HK-2 (cell line): ENCODE data around the gene STAG3.
"Not testable (repeated sequence)": the region's sequence is repeated elsewhere in the genome, so short reads cannot be mapped to it uniquely, and the experiment has no call there.

ENCODE experiments used
- DNase-seq: peaks from one replicate; pipeline ENCODE4 v3.0.0-alpha.2; 2018; ENCODE audit not compliant: unreplicated experiment

The STAG3 gene, protein sequence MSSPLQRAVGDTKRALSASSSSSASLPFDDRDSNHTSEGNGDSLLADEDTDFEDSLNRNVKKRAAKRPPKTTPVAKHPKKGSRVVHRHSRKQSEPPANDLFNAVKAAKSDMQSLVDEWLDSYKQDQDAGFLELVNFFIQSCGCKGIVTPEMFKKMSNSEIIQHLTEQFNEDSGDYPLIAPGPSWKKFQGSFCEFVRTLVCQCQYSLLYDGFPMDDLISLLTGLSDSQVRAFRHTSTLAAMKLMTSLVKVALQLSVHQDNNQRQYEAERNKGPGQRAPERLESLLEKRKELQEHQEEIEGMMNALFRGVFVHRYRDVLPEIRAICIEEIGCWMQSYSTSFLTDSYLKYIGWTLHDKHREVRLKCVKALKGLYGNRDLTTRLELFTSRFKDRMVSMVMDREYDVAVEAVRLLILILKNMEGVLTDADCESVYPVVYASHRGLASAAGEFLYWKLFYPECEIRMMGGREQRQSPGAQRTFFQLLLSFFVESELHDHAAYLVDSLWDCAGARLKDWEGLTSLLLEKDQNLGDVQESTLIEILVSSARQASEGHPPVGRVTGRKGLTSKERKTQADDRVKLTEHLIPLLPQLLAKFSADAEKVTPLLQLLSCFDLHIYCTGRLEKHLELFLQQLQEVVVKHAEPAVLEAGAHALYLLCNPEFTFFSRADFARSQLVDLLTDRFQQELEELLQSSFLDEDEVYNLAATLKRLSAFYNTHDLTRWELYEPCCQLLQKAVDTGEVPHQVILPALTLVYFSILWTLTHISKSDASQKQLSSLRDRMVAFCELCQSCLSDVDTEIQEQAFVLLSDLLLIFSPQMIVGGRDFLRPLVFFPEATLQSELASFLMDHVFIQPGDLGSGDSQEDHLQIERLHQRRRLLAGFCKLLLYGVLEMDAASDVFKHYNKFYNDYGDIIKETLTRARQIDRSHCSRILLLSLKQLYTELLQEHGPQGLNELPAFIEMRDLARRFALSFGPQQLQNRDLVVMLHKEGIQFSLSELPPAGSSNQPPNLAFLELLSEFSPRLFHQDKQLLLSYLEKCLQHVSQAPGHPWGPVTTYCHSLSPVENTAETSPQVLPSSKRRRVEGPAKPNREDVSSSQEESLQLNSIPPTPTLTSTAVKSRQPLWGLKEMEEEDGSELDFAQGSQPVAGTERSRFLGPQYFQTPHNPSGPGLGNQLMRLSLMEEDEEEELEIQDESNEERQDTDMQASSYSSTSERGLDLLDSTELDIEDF

DNA sequence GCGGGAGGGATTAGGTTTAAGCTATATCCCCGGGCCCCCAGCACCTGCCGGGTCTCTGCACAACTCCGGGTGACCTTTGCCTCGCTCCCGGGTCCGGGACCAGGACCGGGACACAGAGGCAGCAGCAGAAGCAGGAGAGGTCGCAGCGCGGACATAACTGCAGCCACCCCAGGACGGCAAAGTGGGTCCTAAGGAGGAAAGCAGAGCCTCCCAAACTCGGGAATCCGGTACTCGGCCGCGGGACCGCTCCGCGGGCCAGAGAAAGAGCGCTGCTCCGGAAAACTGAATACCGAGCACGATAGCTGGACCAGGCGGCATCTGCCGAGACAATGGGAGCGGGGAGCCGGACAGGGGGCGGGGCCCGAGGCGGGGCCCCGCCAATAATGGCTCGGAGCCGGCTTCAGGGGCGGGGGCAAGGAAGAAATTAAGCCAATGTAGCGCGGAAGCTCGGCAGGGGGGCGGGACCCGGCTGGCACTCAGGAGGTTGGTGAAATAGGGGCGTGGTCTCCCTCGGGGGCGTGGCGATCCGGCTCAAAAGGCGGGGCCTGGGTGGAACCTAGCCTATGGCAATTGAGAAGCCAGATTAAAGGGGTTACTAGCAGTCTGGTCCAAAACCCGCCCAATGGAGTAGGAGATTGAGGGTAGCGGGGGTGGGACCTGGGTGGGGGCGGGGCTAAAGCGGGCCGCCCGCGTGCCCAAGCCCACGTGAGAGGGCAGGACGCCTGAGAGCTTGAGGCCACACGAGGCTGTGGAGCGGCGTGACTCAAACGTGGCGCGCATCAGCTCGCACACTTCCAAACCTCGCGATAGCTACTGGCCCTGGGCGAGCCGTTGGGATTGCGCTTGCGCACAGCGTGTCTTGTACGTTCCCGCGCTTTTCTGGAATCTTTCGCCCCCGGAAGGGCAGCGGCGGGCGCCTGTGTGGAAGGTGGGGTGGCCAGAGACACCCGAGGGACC lies at the start of gene STAG3, which contains the start of gene GPC2:
Gene STAG3 (plus strand): TSS at position 874 of the 957 bp plus-strand sequence. CDS start 2,639 bp downstream, outside the sequence.
Gene GPC2 (minus strand): TSS at position 337 of the 957 bp plus-strand sequence. CDS start 182 bp downstream, at position 155.
- peak; percentile 100 for DNase-seq

DNA sequence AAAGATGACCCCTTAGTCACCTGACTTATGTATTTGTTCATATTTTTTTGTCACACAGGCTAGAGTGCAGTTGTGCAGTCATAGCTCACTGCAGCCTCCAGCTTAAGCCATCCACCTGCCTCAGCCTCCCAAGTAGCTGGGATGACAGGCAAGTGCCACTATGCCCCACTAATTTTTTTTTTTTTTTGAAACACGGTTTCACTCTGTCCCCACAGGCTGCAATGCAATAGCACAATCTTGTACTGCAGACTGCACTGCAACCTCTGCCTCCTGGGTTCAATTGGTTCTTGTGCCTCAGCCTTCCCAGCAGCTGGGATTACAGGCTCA lies 49.1 kb upstream of the STAG3 start:
- DNase-seq: no peak

DNA sequence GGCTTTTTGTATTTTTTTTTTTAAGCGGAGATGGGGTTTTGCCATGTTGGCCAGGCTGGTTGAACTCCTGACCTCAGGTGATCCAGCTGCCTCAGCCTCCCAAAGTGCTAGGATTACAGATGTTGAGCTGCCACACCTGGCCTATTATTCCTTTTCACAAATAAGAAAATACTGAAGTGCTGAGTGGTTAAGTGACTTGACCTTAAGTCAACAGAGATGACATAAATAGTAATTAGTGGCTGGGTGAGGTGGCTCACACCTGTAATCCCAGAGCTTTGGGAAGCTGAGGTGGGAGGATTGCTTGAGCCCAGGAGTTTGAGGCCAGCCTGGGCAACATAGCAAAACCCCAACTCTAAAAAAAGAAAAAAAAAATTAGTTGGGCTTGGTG lies 47.5 kb upstream of the STAG3 start:
- not testable (repeated sequence) for DNase-seq

DNA sequence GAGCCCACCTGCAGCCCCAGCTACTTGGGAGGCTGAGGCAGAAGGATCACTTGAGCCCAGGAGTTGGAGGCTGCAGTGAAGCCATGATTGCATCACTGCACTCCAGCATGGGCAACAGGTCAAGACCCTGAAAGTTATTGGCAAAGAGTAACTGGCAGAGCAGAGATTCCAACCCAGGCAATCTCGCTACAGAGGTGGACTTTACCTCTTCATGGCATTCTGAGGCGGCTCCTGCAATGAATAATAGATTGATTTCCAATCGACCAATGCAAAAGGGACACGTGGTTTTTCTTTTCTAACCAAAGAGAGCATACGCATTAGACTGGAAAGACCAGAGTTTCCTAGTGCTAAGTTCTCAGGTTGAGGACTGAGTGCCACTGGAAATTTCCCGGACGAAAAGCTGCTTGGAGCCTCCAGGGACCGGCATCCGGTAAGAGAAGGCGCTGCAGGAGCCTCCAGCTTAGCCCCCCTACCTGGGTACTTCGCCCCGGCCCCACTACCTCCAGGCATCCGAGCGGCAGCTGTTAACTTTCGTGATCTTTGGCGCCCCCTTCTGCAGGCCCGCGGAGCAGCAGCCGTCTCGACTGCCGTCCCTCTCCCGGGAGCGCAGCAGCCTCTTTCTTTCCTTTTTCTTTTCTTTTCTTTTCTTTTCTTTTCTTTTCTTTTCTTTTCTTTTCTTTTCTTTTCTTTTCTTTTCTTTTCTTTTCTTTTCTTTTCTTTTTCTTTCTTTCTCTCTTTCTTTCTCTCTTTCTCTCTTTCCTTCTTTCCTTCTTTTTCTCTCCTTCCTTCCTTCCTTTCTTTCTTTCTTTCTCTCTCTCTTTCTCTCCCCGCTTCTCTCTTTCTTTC lies 46.9 kb upstream of the STAG3 start:
- DNase-seq: peak; percentile 78

- no peak for DNase-seq
Observed at GRCh38 chr7:100132126-100132525, 45.6 kb upstream of the STAG3 start.

DNA sequence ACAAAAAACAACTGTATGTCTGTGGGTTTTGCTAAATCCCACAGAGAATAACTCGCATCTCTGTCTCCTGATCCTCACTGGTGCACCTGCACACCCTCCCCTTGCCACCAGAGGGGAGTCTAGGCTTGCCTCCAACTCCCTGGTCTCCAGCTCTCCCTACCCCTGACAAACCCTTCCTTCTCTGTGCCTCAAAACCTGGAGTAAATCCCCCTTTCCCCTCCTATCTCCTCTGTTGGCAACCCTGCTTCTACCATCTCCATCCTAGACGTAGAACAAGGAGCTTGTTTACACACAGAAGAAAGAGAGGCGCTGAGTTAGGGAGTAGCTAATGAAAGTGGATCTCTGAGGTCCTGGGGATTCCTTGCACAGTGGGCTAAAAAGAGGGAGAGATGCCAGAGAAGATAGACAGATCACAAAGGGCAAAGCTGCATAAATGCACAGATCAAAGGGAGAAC lies 45.0 kb upstream of the STAG3 start:
- DNase-seq: peak; percentile 59

DNA sequence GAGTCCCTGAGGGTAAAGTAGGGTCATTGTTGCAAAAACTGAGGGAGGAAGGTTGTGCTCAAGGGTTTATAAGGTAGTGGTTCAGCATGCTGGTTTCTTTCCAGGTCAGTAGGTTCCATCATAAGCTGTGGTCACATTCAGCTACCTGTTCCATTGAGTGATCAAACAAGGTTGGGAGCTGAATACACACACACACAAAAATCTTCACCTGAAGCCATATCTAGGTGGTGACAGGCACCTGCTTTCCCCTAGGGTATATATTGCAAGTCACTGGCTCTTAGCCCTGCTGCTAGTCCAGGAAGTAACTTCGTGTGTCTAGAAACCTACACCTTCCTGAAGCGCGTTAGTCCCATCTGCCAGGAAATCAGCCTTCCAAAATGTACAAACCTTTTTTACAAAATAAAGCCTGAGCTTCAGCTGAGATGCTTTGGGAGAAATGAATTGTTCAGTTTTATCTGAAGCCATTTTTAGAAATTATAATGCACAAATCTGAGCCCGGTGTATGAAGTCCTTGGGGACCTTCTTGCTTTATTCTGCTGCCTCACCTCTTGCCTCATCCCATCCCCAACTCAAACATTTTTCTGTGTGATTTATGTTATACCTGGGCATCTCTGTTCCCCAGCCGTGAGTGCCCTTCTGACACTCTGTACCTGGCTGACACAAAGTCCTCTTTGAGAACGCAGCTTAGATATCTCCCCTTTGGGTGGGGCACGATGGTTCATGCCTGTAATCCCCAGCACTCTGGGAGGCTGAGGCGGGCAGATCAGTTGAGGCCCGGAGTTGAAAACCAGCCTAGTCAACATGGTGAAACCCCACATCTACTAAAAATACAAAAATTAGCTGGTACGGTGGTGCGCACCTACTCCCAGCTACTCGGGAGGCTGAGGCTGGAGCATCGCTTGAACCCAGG lies 39.6 kb upstream of the STAG3 start:
- no peak for DNase-seq

GRCh38 chr7:100141555-100141949 lies 36.2 kb upstream of the STAG3 start:
- DNase-seq: no peak

- DNase-seq: no peak
Observed at GRCh38 chr7:100142461-100142860, 35.3 kb upstream of the STAG3 start.

DNA sequence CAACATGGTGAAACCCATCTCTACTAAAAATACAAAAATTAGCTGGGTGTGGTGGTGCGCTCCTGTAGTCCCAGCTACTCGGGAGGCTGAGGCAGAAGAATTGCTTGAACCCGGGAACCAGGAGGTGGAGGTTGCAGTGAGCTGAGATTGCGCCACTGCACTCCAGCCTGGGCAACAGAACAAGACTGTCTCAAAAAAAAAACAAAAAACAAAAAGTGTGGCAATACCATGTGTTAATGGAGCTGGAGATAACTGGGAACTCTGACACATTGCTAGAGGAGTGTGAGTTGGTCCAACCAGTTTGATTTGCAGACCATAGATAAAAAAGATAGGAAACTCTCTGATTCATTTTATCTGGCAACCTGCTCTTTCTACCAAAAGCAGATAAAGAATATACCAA lies 31.4 kb upstream of the STAG3 start:
- not testable (repeated sequence) for DNase-seq

DNA sequence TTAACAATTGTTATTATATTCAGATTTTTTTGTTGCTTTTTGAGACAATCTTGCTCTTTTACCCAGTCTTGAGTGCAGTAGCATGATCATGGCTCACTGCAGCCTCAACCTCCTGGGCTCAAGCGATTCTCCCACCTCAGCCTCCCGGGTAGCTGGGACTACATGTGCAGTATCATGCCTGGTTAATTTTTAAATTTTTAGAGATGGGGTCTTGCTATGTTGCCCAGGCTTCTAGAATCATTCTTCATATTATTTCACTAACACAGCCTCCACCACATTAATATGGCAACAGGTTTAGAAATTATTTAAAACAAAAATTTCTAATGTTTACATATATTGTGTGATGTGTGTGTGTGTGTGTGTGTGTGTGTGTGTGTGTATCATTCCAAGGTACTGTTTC lies 30.4 kb upstream of the STAG3 start:
- no peak for DNase-seq

GRCh38 chr7:100148225-100148558 lies 29.5 kb upstream of the STAG3 start:
- DNase-seq: no peak

DNA sequence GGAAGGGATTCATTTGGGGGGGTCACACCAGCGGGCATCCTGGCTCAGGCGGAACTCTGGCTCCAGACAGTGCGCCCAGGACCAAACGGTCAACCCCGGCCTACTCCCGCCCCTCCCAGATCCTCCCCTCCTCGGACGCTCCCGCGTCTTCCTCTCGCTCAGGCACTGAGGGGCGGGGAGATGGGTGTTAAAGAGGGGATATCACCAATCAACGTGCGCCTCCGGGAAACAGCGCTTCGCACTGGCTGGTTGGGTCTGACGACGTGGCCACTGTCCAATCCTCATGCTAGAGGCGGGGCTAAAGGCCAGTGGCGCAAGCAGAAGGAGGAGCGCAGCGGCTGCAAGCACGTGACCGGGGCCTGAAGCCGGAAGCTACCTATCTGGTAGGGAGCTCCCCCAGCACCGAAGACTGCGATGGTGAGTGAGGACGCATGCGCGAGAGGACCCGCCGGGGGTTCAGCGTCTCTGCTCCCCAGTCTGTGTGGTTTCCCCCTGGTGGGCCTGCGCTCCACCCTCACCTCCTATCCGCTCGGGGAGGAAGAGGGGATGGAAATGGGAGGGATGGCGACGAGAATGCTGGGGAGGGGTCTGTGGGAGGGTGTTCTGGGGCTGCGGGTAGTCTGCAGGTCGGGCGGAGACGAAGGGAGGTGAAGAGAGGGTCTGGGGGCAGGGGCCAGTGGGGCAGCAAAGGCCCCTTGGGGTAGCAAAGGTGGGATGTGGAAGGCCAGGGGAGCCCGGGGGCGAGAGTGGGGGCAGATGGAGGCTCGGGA lies 29.0 kb upstream of the STAG3 start, which contains the start of gene LAMTOR4:
Gene LAMTOR4 (plus strand): TSS at position 360 of the 770 bp plus-strand sequence. CDS start 55 bp downstream, at position 415.
- peak; percentile 99 for DNase-seq

GRCh38 chr7:100152404-100152803 lies 25.3 kb upstream of the STAG3 start:
- DNase-seq: no peak

- no peak for DNase-seq
Observed at GRCh38 chr7:100152937-100153666, 24.6 kb upstream of the STAG3 start.

- DNase-seq: no peak
Observed at GRCh38 chr7:100153708-100154535, 23.8 kb upstream of the STAG3 start.
